Testis (tissue), 3 donors: ENCODE results near the gene ELOVL3. TPM values are rescaled to one million over a fixed set of nuclear protein-coding genes. Genes with fewer than 3 reads are reported as not detected.

ENCODE experiments used
- DNase-seq: peaks from one replicate; pipeline ENCODE4 v3.0.0-alpha.2; 2019
- H3K27ac ChIP-seq, 2 donors: fragments of 200-600 bp; sonication (generic); one replicate each; pipeline ENCODE4 v1.5.1; 2019
- H3K27me3 ChIP-seq: fragments of 200-600 bp; sonication (generic); one replicate; pipeline ENCODE4 v1.5.1; 2019
- H3K36me3 ChIP-seq: fragments of 200-600 bp; sonication (generic); one replicate; pipeline ENCODE4 v1.5.1; 2017; ENCODE audit warnings: low read depth; ENCODE audit errors: missing control alignments
- H3K4me1 ChIP-seq: fragments of 200-600 bp; sonication (generic); one replicate; pipeline ENCODE4 v1.5.1; 2019
- H3K4me3 ChIP-seq, 2 donors: fragments of 200-600 bp; sonication (generic); one replicate each; pipeline ENCODE4 v1.5.1; 2017 to 2019
- H3K9me3 ChIP-seq: fragments of 200-600 bp; sonication (generic); one replicate; pipeline ENCODE4 v1.5.1; 2017
- CTCF ChIP-seq, 3 experiments: fragments of 450-650 bp in 2 of 3; fragments of 200-600 bp in 1 of 3; sonication (generic) in 1 of 3; IDR thresholded peaks; one replicate each; pipeline ENCODE4 v1.5.1; 2016 to 2019; ENCODE audit warnings: antibody characterized with exemption in 3 of 3, mild to moderate bottlenecking in 2 of 3, moderate library complexity in 1 of 3
- POLR2A ChIP-seq: fragments of 450-650 bp; IDR thresholded peaks from one replicate; pipeline ENCODE4 v1.6.1; 2017; ENCODE audit warnings: antibody characterized with exemption, mild to moderate bottlenecking, moderate library complexity
- WGBS, 2 donors: methylation state at CpG; one replicate each; pipeline ENCODE4 v1.1.5; 2018; 5-methylcytosine and 5-hydroxymethylcytosine counted together
- intact Hi-C: fragments of 100-400 bp; cut with DNase I; formaldehyde crosslinking; loops from one replicate; pipeline ENCODE4 v1.15.1; 2023; ENCODE audit warnings: low total_unique reads
- polyA plus RNA-seq: library from polyadenylated mRNA; stranded (reverse); fragments of 350-450 nt; fragmentation: Illumina TruSeq; extraction: RNeasy Lipid Tissue Mini Kit (QIAGEN cat#74804); gene quantifications from one replicate; pipeline ENCODE4 v1.2.3, GENCODE V29; 2014; ENCODE audit warnings: low read depth, low replicate concordance; ENCODE audit not compliant: insufficient read depth
- total RNA-seq, 2 donors: library from RNA; depleted of rRNA; stranded (reverse); fragments of >200 nt; gene quantifications; one replicate each; pipeline ENCODE4 v1.2.3, GENCODE V29; 2016

The ELOVL3 gene
- total and polyA plus RNA-seq, 3 donors from 2014 or later = 1.5 to 5.0 (median 2.8) TPM

- H3K36me3 ChIP-seq = no peaks in the 10 kb centered on the region
- no peak overlapping the region for H3K4me3 ChIP-seq
- TF ChIP-seq CTCF (IDR thresholded peaks at IDR 0.05) (no peak), POLR2A (no peak)
- H3K27ac ChIP-seq = no peak overlapping the region
- DNase-seq = no peak
- H3K4me1 ChIP-seq = peaks cover 25% of the 10 kb centered on the region
- no peaks in the 10 kb centered on the region for H3K9me3 ChIP-seq
- intact Hi-C loops = no loop called here
- 94% methylated on average over 3 of the region's 3 CpGs for WGBS, 2 donors
- no peaks in the 10 kb centered on the region for H3K27me3 ChIP-seq
Observed at GRCh38 chr10:102266670-102267069, 40.6 kb downstream of the ELOVL3 start.

DNA sequence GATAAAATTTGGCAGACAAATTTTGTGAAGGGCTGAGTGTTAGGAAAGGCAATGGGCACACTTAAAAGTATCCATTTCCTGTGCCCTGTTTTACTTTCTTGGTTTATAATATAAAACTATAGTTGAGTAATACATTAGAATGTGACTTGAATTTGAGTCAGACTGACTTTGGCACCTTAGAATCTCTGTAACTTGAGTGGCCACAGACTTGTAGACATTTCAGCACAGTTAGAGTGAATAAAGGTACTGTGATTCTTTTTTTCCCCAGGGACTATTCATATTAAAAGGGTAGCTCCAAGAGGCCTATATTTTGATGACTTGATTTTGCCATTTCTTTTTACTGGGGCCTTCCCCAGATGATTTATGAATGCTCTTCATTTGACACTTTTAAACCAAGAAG, 41.6 kb downstream of the ELOVL3 start:
- H3K4me3 ChIP-seq = no peak overlapping the region
- DNase-seq = no peak
- H3K4me1 ChIP-seq = peaks cover 16% of the 10 kb centered on the region
- no peaks in the 10 kb centered on the region for H3K27me3 ChIP-seq
- intact Hi-C loops = no loop called here
- no peaks in the 10 kb centered on the region for H3K9me3 ChIP-seq
- H3K27ac ChIP-seq = no peak overlapping the region
- H3K36me3 ChIP-seq = no peaks in the 10 kb centered on the region
- no peak for TF ChIP-seq CTCF (IDR thresholded peaks at IDR 0.05)
- no peak for TF ChIP-seq POLR2A

GRCh38 chr10:102268375-102268888, 42.3 kb downstream of the ELOVL3 start:
- no peaks in the 10 kb centered on the region for H3K9me3 ChIP-seq
- intact Hi-C loops = no loop called here
- no peak overlapping the region for H3K4me3 ChIP-seq
- no peaks in the 10 kb centered on the region for H3K27me3 ChIP-seq
- no peak overlapping the region for H3K27ac ChIP-seq
- peaks cover 12% of the 10 kb centered on the region for H3K4me1 ChIP-seq
- no peak for DNase-seq
- TF ChIP-seq CTCF (IDR thresholded peaks at IDR 0.05) (no peak), POLR2A (no peak)
- H3K36me3 ChIP-seq = no peaks in the 10 kb centered on the region

- TF ChIP-seq CTCF (IDR thresholded peaks at IDR 0.05) = no peak
- TF ChIP-seq POLR2A = no peak
- Histone ChIP-seq H3K9me3 (no peaks in the 10 kb centered on the region), H3K27me3 (no peaks in the 10 kb centered on the region), H3K27ac (no peak overlapping the region), H3K4me3 (no peak overlapping the region), H3K36me3 (no peaks in the 10 kb centered on the region), H3K4me1 (peaks cover 12% of the 10 kb centered on the region)
- DNase-seq = no peak
- intact Hi-C loops = no loop called here
- WGBS, 2 donors = 64 to 69% methylated on average over 3 of the region's 3 CpGs
Observed at GRCh38 chr10:102269017-102269416, 42.9 kb downstream of the ELOVL3 start.

DNA sequence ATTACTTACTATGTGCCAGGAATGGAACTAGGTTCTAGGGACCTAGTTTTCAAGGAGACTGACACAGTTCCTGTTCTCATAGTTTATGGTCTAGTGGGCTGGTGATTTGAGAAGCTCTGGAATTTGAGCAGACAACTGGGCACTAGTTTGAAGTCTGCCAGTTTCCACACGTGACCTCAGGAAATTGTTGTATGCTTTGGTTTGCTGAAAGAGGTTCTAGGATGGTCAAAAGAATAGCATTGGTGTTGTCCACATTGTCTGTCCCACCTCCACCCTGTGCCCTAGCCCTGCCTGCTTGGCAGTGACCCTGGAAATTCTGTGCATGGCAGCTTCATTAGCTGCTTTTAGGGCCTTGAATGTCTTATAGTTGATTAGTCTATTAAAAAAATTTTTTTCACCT, 48.0 kb downstream of the ELOVL3 start:
- DNase-seq = no peak
- WGBS, 2 donors = 72 to 89% methylated on average over 1 of the region's 1 CpG

More for the DNA sequence above, 48.0 kb downstream of the ELOVL3 start:
- TF ChIP-seq CTCF (IDR thresholded peaks at IDR 0.05) = no peak
- no peak for TF ChIP-seq POLR2A
- Histone ChIP-seq H3K4me1 (no peaks in the 10 kb centered on the region), H3K27me3 (no peaks in the 10 kb centered on the region), H3K9me3 (no peaks in the 10 kb centered on the region), H3K4me3 (no peak overlapping the region), H3K27ac (no peak overlapping the region), H3K36me3 (no peaks in the 10 kb centered on the region)
- intact Hi-C loops = no loop called here
